Pancreas (tissue), 10 donors: ENCODE measurements around the gene OSM. TPM values are rescaled to one million over a fixed set of nuclear protein-coding genes. Genes with fewer than 3 reads are reported as not detected.

Experiments used
- ATAC-seq, 4 donors: fragments of 200-7000 bp; cut with Tn5 transposase; one replicate each; pipeline versions ENCODE4 v1.8.0 to v1.9.1; 2020; ENCODE audit warnings: mild to moderate bottlenecking in 4 of 4, moderate library complexity in 4 of 4
- DNase-seq, 6 donors: peaks; one replicate each; pipeline ENCODE4 v3.0.0-alpha.2; 2020
- FAIRE-seq: peaks from 2 replicates; lab custom pipeline; 2012; peaks lifted over from hg19 to GRCh38; lab: Jason Lieb, UNC
- H3K27ac ChIP-seq, 4 donors: fragments of 200-600 bp; sonication (generic); 1 replicate in 3 of 4; 2 replicates in 1 of 4; pipeline versions ENCODE4 v1.5.0 to v1.8.0; 2020
- H3K27me3 ChIP-seq, 4 donors: fragments of 200-600 bp; one replicate each; pipeline ENCODE4 v1.8.0; 2021
- H3K36me3 ChIP-seq, 3 donors: fragments of 200-600 bp; sonication (generic) in 1 of 3; one replicate each; pipeline versions ENCODE4 v1.5.0 to v1.8.0; 2020 to 2021
- H3K4me1 ChIP-seq, 3 donors: fragments of 200-600 bp; one replicate each; pipeline ENCODE4 v1.8.0; 2021
- H3K4me3 ChIP-seq, 4 donors: fragments of 200-600 bp; sonication (generic) in 2 of 4; one replicate each; pipeline versions ENCODE4 v1.5.0 to v1.8.0; 2020 to 2021
- H3K9me3 ChIP-seq, 4 donors: fragments of 200-600 bp; one replicate each; pipeline ENCODE4 v1.8.0; 2021
- WGBS, 2 donors: extraction: QIAGEN DNeasy Blood & Tissue Kit; methylation state at CpG; one replicate each; pipeline ENCODE4 v1.1.7; 2013; 5-methylcytosine and 5-hydroxymethylcytosine counted together
- intact Hi-C, 3 donors: fragments of 100-400 bp; cut with DNase I; formaldehyde crosslinking; loops; one replicate each; pipeline versions ENCODE4 v1.11.1 to v1.14.2; 2022
- polyA plus RNA-seq, 2 donors: library from polyadenylated mRNA; stranded (reverse); fragments of 200-250 nt; gene quantifications; one replicate each; pipeline ENCODE4 v1.2.3, GENCODE V29; 2013
- total RNA-seq, 6 donors: library from RNA; stranded (reverse); fragmentation: NEBNext Ultra II Directional in 4 of 6; extraction: Animal tissue kit (Norgen Biotek cat#: 25700) in 4 of 6; gene quantifications; one replicate each; pipeline versions ENCODE4 v1.2.1 to v1.2.4, GENCODE V29; 2021 to 2023
- TF ChIP-seq, protein P1 (sequence below), 4 donors: fragments of 200-600 bp; sonication (generic) in 3 of 4; IDR thresholded peaks; one replicate each; pipeline versions ENCODE4 v1.5.0 to v1.8.0; 2021; ENCODE audit warnings: antibody characterized with exemption in 4 of 4
- donor health status: healthy with polysubstance abuse.
- donor health status: DM: no; HTN: no; CAD: no; lungs with moderate emphysema.
- donor health status: DM: no; HTN: no; CAD: no.
- donor health status: control.
- donor health status: control.
- donor health status: Bipolar disorder and iron deficiency.
- donor health status: DM: yes; HTN: yes; CAD: no.
- donor health status: DM: no; HTN: no; CAD: no.
- donor health status: DM: no; HTN: no; CAD: no.
- donor health status: DM: yes; HTN: yes; CAD: no.

OSM gene
- total and polyA plus RNA-seq, 8 donors, result 0.13 to 1.5 (median 0.26) TPM; not detected in 1

DNA sequence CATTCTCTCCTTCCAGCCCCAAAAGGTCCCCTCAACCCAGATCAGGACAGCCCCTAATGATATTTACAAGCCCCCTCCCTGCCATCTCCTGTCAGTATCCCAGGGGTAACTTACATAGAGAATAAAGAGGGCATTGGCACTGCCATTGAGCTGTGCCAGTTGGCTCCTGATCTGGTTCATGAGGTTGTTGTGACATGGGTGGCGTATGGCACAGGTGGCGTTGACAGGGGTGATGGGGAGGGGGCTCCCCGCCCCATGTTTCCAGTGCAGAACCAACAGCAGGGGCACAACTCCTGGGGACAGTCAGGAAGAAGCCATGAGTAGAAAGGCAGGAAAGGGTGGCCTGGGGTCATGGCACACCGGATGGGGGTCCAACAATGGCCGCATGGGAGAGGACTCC, 22.0 kb downstream of the OSM start:
- H3K9me3 ChIP-seq, result no peaks in the 10 kb centered on the region
- FAIRE-seq (no peak), ATAC-seq (no peak), DNase-seq (no peak)
- no peaks in the 10 kb centered on the region for H3K4me1 ChIP-seq
- H3K36me3 ChIP-seq, result no peaks in the 10 kb centered on the region
- 78 to 81% methylated on average over 5 of the region's 5 CpGs for WGBS, 2 donors
- no peaks in the 10 kb centered on the region for H3K27me3 ChIP-seq
- no peak overlapping the region for H3K4me3 ChIP-seq
- TF ChIP-seq, protein P1, sequence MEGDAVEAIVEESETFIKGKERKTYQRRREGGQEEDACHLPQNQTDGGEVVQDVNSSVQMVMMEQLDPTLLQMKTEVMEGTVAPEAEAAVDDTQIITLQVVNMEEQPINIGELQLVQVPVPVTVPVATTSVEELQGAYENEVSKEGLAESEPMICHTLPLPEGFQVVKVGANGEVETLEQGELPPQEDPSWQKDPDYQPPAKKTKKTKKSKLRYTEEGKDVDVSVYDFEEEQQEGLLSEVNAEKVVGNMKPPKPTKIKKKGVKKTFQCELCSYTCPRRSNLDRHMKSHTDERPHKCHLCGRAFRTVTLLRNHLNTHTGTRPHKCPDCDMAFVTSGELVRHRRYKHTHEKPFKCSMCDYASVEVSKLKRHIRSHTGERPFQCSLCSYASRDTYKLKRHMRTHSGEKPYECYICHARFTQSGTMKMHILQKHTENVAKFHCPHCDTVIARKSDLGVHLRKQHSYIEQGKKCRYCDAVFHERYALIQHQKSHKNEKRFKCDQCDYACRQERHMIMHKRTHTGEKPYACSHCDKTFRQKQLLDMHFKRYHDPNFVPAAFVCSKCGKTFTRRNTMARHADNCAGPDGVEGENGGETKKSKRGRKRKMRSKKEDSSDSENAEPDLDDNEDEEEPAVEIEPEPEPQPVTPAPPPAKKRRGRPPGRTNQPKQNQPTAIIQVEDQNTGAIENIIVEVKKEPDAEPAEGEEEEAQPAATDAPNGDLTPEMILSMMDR (IDR thresholded peaks at IDR 0.05), result no peak
- no peak overlapping the region for H3K27ac ChIP-seq
- intact Hi-C loops, result no loop called here

DNA sequence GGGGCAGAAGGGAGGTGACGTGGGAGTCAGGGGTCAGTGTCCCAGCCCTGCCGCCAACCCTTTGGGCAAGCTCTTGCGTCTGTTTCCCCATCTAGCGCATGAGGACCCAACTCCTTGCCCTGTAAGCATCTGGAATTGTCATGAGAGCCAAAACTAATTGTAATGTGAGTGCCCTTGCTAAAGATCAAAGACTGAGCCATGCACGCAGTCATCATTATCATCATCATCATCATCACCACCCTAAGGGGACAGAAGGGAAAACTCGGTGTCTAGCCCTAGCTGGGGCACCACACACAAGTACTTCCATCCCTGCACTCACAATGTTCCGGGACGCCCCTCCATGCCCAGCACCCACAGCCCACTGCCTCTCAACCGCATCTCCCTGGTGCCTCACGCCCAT, 22.6 kb downstream of the OSM start:
- TF ChIP-seq, protein P1 (IDR thresholded peaks at IDR 0.05), result no peak
- no peak overlapping the region for H3K4me3 ChIP-seq
- H3K27me3 ChIP-seq, result no peaks in the 10 kb centered on the region
- FAIRE-seq (no peak), ATAC-seq (no peak), DNase-seq (no peak)
- WGBS, 2 donors, result 89 to 90% methylated on average over 10 of the region's 10 CpGs
- H3K36me3 ChIP-seq, result no peaks in the 10 kb centered on the region
- no peaks in the 10 kb centered on the region for H3K9me3 ChIP-seq
- intact Hi-C loops, result no loop called here
- no peak overlapping the region for H3K27ac ChIP-seq
- H3K4me1 ChIP-seq, result no peaks in the 10 kb centered on the region

DNA sequence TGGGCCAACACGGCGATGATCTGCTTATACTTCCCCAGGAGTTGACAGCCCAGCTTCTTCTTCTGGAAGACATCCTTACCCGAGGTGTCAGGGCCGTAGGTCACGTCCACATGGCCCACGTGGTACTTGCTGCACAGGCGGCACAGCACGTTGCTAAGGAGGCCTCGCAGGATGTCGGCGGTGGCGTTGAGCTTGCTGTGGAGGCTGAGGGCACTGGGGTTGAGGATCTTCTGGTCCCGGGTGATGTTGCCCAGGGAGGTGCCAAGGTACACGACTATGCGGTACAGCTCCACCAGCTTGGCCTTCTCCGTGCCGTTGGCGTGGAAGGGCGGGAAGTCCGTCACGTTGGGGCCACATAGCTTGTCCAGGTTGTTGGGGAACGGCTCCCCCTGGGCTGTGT, 23.0 kb downstream of the OSM start:
- intact Hi-C loops, result no loop called here
- Histone ChIP-seq H3K4me1 (no peaks in the 10 kb centered on the region), H3K4me3 (no peak overlapping the region), H3K9me3 (no peaks in the 10 kb centered on the region), H3K27ac (no peak overlapping the region), H3K27me3 (no peaks in the 10 kb centered on the region), H3K36me3 (no peaks in the 10 kb centered on the region)
- FAIRE-seq (no peak), DNase-seq (no peak), ATAC-seq (no peak)
- TF ChIP-seq, protein P1 (IDR thresholded peaks at IDR 0.05), result no peak
- 89 to 92% methylated on average over 22 of the region's 22 CpGs for WGBS, 2 donors

DNA sequence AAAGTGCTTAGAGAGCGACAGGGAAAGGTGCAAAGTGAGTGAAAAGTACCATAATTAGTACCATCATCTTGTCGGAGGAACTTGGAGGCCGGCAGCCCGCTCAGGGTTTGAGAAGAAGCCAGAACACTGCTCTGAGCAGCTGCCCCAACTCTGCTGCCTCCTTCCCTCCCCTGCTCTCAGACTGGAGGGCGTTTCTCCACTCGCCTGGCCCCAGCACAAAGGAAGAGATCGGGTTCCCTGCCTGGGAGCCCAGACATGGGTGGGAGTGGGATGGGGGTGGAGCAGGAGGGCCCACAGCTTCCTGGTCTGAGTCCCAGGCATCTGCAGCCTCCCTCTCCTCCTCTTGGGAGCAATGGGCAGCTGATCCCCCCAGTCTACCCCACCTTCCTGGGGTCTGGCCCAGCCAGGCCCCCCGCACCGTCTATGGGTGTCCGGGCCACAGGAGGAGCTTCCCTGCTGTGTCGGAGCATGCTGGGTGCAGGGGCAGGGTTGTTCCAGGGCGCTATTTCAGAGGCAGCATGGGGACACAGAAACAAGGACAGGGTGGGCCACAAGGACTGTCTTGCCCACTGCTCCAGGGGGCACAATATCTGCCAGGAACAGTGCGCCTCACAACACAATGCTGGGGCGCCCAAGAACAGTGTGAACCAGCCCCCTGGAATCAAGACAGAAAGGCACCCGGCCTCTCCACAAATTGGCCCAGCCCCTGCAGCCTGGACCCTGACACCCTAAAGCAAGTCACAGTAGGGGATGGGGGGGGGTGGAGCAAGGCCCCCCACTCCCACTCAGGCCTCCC, 24.9 kb downstream of the OSM start:
- 79% methylated on average over 15 of the region's 15 CpGs for WGBS, 2 donors
- no peak for ATAC-seq

More for the DNA sequence above, 24.9 kb downstream of the OSM start:
- TF ChIP-seq, protein P1 (IDR thresholded peaks at IDR 0.05), result no peak
- H3K27ac ChIP-seq, result no peak overlapping the region
- H3K36me3 ChIP-seq, result no peaks in the 10 kb centered on the region
- H3K9me3 ChIP-seq, result no peaks in the 10 kb centered on the region
- FAIRE-seq, result no peak
- no peak overlapping the region for H3K4me3 ChIP-seq
- H3K27me3 ChIP-seq, result no peaks in the 10 kb centered on the region
- intact Hi-C loops, result no loop called here
- H3K4me1 ChIP-seq, result no peaks in the 10 kb centered on the region
- DNase-seq, result no peak
